ENCODE measurements around the gene HYAL2.

- TF ChIP-seq, protein P1, sequence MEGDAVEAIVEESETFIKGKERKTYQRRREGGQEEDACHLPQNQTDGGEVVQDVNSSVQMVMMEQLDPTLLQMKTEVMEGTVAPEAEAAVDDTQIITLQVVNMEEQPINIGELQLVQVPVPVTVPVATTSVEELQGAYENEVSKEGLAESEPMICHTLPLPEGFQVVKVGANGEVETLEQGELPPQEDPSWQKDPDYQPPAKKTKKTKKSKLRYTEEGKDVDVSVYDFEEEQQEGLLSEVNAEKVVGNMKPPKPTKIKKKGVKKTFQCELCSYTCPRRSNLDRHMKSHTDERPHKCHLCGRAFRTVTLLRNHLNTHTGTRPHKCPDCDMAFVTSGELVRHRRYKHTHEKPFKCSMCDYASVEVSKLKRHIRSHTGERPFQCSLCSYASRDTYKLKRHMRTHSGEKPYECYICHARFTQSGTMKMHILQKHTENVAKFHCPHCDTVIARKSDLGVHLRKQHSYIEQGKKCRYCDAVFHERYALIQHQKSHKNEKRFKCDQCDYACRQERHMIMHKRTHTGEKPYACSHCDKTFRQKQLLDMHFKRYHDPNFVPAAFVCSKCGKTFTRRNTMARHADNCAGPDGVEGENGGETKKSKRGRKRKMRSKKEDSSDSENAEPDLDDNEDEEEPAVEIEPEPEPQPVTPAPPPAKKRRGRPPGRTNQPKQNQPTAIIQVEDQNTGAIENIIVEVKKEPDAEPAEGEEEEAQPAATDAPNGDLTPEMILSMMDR (conservative IDR thresholded peaks at IDR 0.05; ENCODE audit: low read length): no peak
- no peak for TF ChIP-seq EZH2phosphoT487 (IDR thresholded peaks at IDR 0.05; ENCODE audit: borderline replicate concordance, low read depth, low read length)
These were observed 46.6 kb upstream of the HYAL2 start for GRCh38 chr3:50369012-50369670.
